A549 treated with GW870086 at 1 μM for 4 hours (cell line): ENCODE measurements around the gene ESRRG. TPM values are rescaled to one million over a fixed set of nuclear protein-coding genes. Genes with fewer than 3 reads are reported as not detected.

ENCODE experiments used
- total RNA-seq: library from RNA; stranded (reverse); fragments of 200-300 nt; extraction: Qiagen RNA extraction; gene quantifications from 5 replicates; pipeline ENCODE4 v1.2.3, GENCODE V29; 2022; ENCODE audit warnings: low read depth

ESRRG gene
- not detected in 5 replicates for total RNA-seq

DNA sequence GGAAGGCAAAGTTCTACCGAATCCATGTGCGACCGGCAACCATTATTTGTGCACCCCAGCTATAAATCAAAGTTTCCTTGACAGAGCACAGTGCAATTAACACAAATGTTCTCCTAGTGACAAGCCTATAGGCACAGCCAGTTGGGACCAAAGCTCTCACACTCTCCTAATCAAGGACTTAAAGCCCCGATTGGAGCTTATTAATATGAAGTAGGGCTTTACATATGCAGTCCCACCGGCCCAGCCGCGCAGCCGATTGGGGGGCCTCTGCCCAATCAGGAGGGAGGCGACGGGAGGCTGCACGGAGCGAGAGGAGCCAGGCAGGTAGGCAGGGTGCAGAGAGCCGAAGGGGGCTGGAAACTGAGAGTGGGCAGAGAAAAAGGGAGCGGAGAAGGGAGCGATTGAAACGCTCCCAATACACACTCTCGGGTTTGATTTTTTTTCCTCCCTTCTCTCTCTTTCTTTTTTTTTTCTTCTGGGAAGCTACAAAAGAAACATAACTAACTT lies at the start of gene ESRRG:
Gene ESRRG, minus strand, starts transcription at position 156 of the 507 bp plus-strand sequence. Its CDS starts 130 bp downstream, at position 26.

